ENCODE data around the gene OSBPL1A. TPM values are rescaled to one million over a fixed set of nuclear protein-coding genes. Genes with fewer than 3 reads are reported as not detected.
A peak's percentile ranks its signal among the peaks of the same experiment; 100 is the strongest.

The OSBPL1A gene
- total RNA-seq, 2 donors from 2014 or later, result 29.7 to 36.9 TPM

GRCh38 chr18:24306201-24306600 lies 91.4 kb downstream of the OSBPL1A start:
- no peaks in the 10 kb centered on the region for H3K27me3 Mint-ChIP-seq (ENCODE audit: insufficient read depth)

DNA sequence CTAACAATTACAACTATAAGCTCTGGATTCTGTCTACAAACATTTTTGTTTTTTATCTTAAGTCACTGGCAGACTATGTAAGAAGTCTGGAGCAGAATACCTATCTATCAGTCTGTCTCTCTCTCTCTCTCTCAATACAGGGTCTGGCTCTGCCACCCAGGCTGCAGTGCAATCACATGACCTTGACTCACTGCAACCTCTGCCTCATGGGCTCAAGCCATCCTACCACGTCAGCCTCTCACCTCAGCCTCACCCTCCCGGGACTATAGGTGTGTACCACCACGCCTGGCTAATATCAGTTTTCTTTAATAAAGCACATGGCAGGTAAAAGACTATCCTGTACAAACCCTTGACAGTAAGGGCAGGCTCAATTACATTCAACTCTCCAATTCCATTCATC lies 96.9 kb downstream of the OSBPL1A start:
- Mint-ChIP-seq H3K9me3 (peaks cover 3% of the 10 kb centered on the region), H3K4me1 (peaks cover 6% of the 10 kb centered on the region), H3K4me3 (no peak overlapping the region), H3K36me3 (ENCODE audit: low read depth) (peaks cover 12% of the 10 kb centered on the region), H3K27ac (no peak overlapping the region), H3K27me3 (ENCODE audit: insufficient read depth) (no peaks in the 10 kb centered on the region)
- no peak overlapping the region for H3K4me3 ChIP-seq (ENCODE audit: low read length)
- TF ChIP-seq, protein P1, sequence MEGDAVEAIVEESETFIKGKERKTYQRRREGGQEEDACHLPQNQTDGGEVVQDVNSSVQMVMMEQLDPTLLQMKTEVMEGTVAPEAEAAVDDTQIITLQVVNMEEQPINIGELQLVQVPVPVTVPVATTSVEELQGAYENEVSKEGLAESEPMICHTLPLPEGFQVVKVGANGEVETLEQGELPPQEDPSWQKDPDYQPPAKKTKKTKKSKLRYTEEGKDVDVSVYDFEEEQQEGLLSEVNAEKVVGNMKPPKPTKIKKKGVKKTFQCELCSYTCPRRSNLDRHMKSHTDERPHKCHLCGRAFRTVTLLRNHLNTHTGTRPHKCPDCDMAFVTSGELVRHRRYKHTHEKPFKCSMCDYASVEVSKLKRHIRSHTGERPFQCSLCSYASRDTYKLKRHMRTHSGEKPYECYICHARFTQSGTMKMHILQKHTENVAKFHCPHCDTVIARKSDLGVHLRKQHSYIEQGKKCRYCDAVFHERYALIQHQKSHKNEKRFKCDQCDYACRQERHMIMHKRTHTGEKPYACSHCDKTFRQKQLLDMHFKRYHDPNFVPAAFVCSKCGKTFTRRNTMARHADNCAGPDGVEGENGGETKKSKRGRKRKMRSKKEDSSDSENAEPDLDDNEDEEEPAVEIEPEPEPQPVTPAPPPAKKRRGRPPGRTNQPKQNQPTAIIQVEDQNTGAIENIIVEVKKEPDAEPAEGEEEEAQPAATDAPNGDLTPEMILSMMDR (conservative IDR thresholded peaks at IDR 0.05), result no peak
- H3K36me3 ChIP-seq (ENCODE audit: control insufficient read depth, insufficient read depth, low read length), result no peaks in the 10 kb centered on the region
- H3K4me1 ChIP-seq (ENCODE audit: control insufficient read depth, insufficient read depth, low read length), result no peaks in the 10 kb centered on the region
- no peak for DNase-seq
- peaks cover 11% of the 10 kb centered on the region for H3K9me3 ChIP-seq (ENCODE audit: control insufficient read depth, low read length)
- WGBS, 2 experiments (ENCODE audit: insufficient coverage in 1 of 2, insufficient read length in 1 of 2), result 95 to 100% methylated on average over 3 of the region's 3 CpGs
- no peak overlapping the region for H3K9ac ChIP-seq (ENCODE audit: extremely low read depth, low read length, poor library complexity, severe bottlenecking)
- no peak overlapping the region for H3K27ac ChIP-seq (ENCODE audit: low read depth, low read length)
- no peaks in the 10 kb centered on the region for H3K27me3 ChIP-seq (ENCODE audit: control insufficient read depth, insufficient read depth, low read length, poor library complexity, severe bottlenecking)

More at GRCh38 chr18:24306201-24306600, 91.4 kb downstream of the OSBPL1A start:
- no peak overlapping the region for H3K4me3 Mint-ChIP-seq
- peaks cover 15% of the 10 kb centered on the region for H3K36me3 Mint-ChIP-seq (ENCODE audit: low read depth)
- Histone ChIP-seq H3K27me3 (ENCODE audit: control insufficient read depth, insufficient read depth, low read length, poor library complexity, severe bottlenecking) (no peaks in the 10 kb centered on the region), H3K9ac (ENCODE audit: extremely low read depth, low read length, poor library complexity, severe bottlenecking) (no peak overlapping the region), H3K36me3 (ENCODE audit: control insufficient read depth, insufficient read depth, low read length) (no peaks in the 10 kb centered on the region), H3K4me3 (ENCODE audit: low read length) (peak overlapping the region; percentile 3), H3K27ac (ENCODE audit: low read depth, low read length) (no peak overlapping the region), H3K4me1 (ENCODE audit: control insufficient read depth, insufficient read depth, low read length) (no peaks in the 10 kb centered on the region), H3K9me3 (ENCODE audit: control insufficient read depth, low read length) (peaks cover 15% of the 10 kb centered on the region)
- H3K4me1 Mint-ChIP-seq, result no peaks in the 10 kb centered on the region
- TF ChIP-seq, protein P1 (conservative IDR thresholded peaks at IDR 0.05), result no peak
- no peak overlapping the region for H3K27ac Mint-ChIP-seq
- H3K9me3 Mint-ChIP-seq, result peaks cover 3% of the 10 kb centered on the region
- DNase-seq, result no peak
- WGBS, 2 experiments (ENCODE audit: insufficient coverage in 1 of 2, insufficient read length in 1 of 2), result 90 to 100% methylated on average over 1 to 2 of the region's 2 CpGs

GRCh38 chr18:24296276-24296675 lies 101.3 kb downstream of the OSBPL1A start:
- Mint-ChIP-seq H3K36me3 (ENCODE audit: low read depth) (peaks cover 5% of the 10 kb centered on the region), H3K27ac (no peak overlapping the region), H3K4me1 (peaks cover 6% of the 10 kb centered on the region), H3K9me3 (no peaks in the 10 kb centered on the region), H3K27me3 (ENCODE audit: insufficient read depth) (no peaks in the 10 kb centered on the region), H3K4me3 (no peak overlapping the region)
- 100% methylated on average over 1 to 2 of the region's 3 CpGs for WGBS, 2 experiments (ENCODE audit: insufficient coverage in 1 of 2, insufficient read length in 1 of 2)
- no peak for DNase-seq
- Histone ChIP-seq H3K27me3 (ENCODE audit: control insufficient read depth, insufficient read depth, low read length, poor library complexity, severe bottlenecking) (no peaks in the 10 kb centered on the region), H3K4me1 (ENCODE audit: control insufficient read depth, insufficient read depth, low read length) (peaks cover 4% of the 10 kb centered on the region), H3K9me3 (ENCODE audit: control insufficient read depth, low read length) (no peaks in the 10 kb centered on the region), H3K4me3 (ENCODE audit: low read length) (no peak overlapping the region), H3K36me3 (ENCODE audit: control insufficient read depth, insufficient read depth, low read length) (no peaks in the 10 kb centered on the region), H3K27ac (ENCODE audit: low read depth, low read length) (no peak overlapping the region), H3K9ac (ENCODE audit: extremely low read depth, low read length, poor library complexity, severe bottlenecking) (no peak overlapping the region)
- TF ChIP-seq, protein P1 (conservative IDR thresholded peaks at IDR 0.05), result no peak
